Measurements from ENCODE around the gene CDON. TPM values are rescaled to one million over a fixed set of nuclear protein-coding genes. Genes with fewer than 3 reads are reported as not detected.

CDON gene
- total and polyA plus RNA-seq, 2 donors (not counting 3 experiments of a cell fraction or from before 2014, with no cell fraction given): 1.6 to 3.8 TPM

DNA sequence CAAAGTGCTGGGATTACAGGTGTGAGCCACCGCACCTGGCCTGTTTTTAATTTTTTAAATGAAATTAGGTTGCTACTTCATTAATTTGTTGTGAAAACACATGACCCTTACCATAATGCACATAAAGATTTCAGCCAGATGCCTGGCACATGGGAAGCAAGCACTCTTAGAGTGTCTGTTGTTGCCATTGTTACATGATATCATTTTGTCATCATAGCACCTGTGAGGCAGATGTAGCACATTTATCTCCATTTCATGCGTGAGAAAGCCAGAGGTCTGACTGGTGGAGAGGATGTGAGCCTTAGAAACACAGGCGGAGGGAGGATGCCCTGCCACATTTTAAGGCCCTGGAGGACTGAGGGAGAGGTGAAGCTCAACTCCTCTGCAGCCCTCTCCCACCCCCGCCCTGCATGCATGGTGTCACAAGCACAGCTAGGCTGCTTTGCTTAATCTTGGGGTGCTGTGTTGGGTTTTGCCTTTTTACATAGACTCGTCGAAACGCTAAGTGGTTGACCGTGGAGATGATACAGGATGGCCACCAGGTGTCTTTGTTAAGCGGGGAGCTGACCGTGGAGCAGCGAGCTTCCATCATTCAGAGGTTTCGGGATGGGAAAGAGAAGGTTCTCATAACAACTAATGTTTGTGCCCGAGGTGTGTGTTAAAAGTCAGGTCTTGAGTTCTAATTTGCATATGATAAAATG is 144.4 kb downstream of the CDON start:
- intact Hi-C loops (cut with micrococcal nuclease): no loop called here
- no peak for TF ChIP-seq JUN (IDR thresholded peaks at IDR 0.05; ENCODE audit: borderline replicate concordance, insufficient read depth, insufficient read length, low read depth)
- no peak for TF ChIP-seq EZH2 (IDR thresholded peaks at IDR 0.05; ENCODE audit: borderline replicate concordance, low read depth, low read length, severe bottlenecking)
- Histone ChIP-seq H3K9ac (replicated peaks; ENCODE audit: extremely low read depth, insufficient read depth, low read length) (no peak overlapping the region), H3K27ac (ENCODE audit: insufficient read depth, low read depth, low read length) (no peak overlapping the region), H4K20me1 (replicated peaks; ENCODE audit: control insufficient read depth, extremely low read depth, insufficient read depth, low read length) (no peaks in the 10 kb centered on the region), H2AFZ (ENCODE audit: low read depth, low read length) (no peak overlapping the region), H3K27me3 (ENCODE audit: control insufficient read depth in 2 of 2, insufficient read depth in 2 of 2, low read length in 2 of 2) (peaks cover 0 to 8% of the 10 kb centered on the region in 2 experiments), H3K79me2 (ENCODE audit: control insufficient read depth, insufficient read depth, low read length) (no peaks in the 10 kb centered on the region), H3K4me3 (replicated peaks in 1 of 3; ENCODE audit: insufficient read depth in 1 of 3, low read depth in 1 of 3, low read length in 3 of 3) (no peak overlapping the region), H3K4me2 (ENCODE audit: insufficient read depth, low read length) (no peak overlapping the region), H3K9me3 (replicated peaks; ENCODE audit: control insufficient read depth, insufficient read depth, low read length) (no peaks in the 10 kb centered on the region), H3K9me1 (replicated peaks; ENCODE audit: control insufficient read depth, extremely low read depth, insufficient read depth, low read length) (no peaks in the 10 kb centered on the region), H3K4me1 (ENCODE audit: control insufficient read depth, extremely low read depth, insufficient read depth, low read length) (no peaks in the 10 kb centered on the region), H3K36me3 (ENCODE audit: control insufficient read depth in 2 of 2, extremely low read depth in 1 of 2, insufficient read depth in 2 of 2, low read length in 2 of 2) (no peaks in the 10 kb centered on the region)
- ChIA-PET POLR2A (no interaction called here), CTCF (interaction anchor here (0.7 to 3.1 kb wide), 5 partner anchors 11 to 647 kb away, joined by 3 to 8 read pairs (median 3); no protein-coding TSS in a partner anchor)
- BruUV-seq (replicated peaks): no TSS peak
- dilution Hi-C loops (cut with MboI; ENCODE audit: extremely low pct_ligation_motif_present, low sequenced_read_pairs): no loop called here
- DNase-seq (ENCODE audit: low read depth, low spot score): no peak
- FAIRE-seq: no peak

DNA sequence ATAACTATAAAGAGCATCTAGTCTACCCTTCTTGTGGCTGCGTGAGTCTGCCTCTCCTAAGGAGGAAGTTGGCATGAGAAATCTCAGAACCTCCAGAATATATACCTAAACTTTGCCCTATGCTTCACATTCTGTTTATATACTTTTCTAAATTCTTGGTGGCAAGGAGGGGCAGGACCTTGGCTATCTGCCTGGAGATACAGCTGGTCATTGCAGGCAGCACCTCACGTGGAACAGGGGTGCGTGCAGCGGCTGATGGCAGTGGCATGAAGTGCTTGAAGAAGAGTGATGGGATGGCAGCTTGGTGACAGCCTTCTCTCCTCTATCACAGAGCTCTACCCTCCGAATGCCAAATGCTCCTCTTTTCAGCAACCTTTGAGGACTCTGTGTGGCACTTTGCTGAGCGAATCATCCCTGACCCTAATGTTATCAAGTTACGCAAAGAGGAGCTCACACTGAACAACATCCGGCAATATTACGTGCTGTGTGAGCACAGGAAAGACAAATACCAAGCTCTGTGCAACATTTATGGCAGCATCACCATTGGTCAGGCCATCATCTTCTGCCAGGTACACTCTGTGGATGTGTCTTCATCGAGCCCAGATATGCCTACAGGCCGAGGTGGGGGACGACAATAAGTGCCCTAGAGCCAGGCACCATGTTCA is 145.9 kb downstream of the CDON start:
- no TSS peak for BruUV-seq (replicated peaks)
- H3K9me1 ChIP-seq (replicated peaks; ENCODE audit: control insufficient read depth, extremely low read depth, insufficient read depth, low read length): no peaks in the 10 kb centered on the region
- H3K27me3 ChIP-seq (ENCODE audit: control insufficient read depth in 2 of 2, insufficient read depth in 2 of 2, low read length in 2 of 2): peaks cover 0 to 7% of the 10 kb centered on the region in 2 experiments
- H3K79me2 ChIP-seq (ENCODE audit: control insufficient read depth, insufficient read depth, low read length): no peaks in the 10 kb centered on the region
- DNase-seq (ENCODE audit: low read depth, low spot score) (no peak), FAIRE-seq (no peak)
- H3K4me2 ChIP-seq (ENCODE audit: insufficient read depth, low read length): no peak overlapping the region
- no peak overlapping the region for H3K27ac ChIP-seq (ENCODE audit: insufficient read depth, low read depth, low read length)
- POLR2A ChIA-PET: no interaction called here
- H3K9ac ChIP-seq (replicated peaks; ENCODE audit: extremely low read depth, insufficient read depth, low read length): no peak overlapping the region
- no peaks in the 10 kb centered on the region for H3K9me3 ChIP-seq (replicated peaks; ENCODE audit: control insufficient read depth, insufficient read depth, low read length)
- H3K36me3 ChIP-seq (ENCODE audit: control insufficient read depth in 2 of 2, extremely low read depth in 1 of 2, insufficient read depth in 2 of 2, low read length in 2 of 2): no peaks in the 10 kb centered on the region
- intact Hi-C loops (cut with micrococcal nuclease): no loop called here
- H4K20me1 ChIP-seq (replicated peaks; ENCODE audit: control insufficient read depth, extremely low read depth, insufficient read depth, low read length): no peaks in the 10 kb centered on the region
- dilution Hi-C loops (cut with MboI; ENCODE audit: extremely low pct_ligation_motif_present, low sequenced_read_pairs): no loop called here
- no peak overlapping the region for H3K4me3 ChIP-seq (replicated peaks in 1 of 3; ENCODE audit: insufficient read depth in 1 of 3, low read depth in 1 of 3, low read length in 3 of 3)
- H3K4me1 ChIP-seq (ENCODE audit: control insufficient read depth, extremely low read depth, insufficient read depth, low read length): no peaks in the 10 kb centered on the region
- no peak overlapping the region for H2AFZ ChIP-seq (ENCODE audit: low read depth, low read length)
- CTCF ChIA-PET: interaction anchor here (0.9 to 3.1 kb wide), 3 partner anchors 10 to 281 kb away, joined by 3 to 8 read pairs (median 6); no protein-coding TSS in a partner anchor
- TF ChIP-seq GATA2 (IDR thresholded peaks at IDR 0.05; ENCODE audit: insufficient read depth, insufficient read length, low read depth, low read length) (no peak), FOS (IDR thresholded peaks at IDR 0.05; ENCODE audit: borderline replicate concordance, insufficient read depth, low read length) (no peak), JUN (IDR thresholded peaks at IDR 0.05; ENCODE audit: borderline replicate concordance, insufficient read depth, insufficient read length, low read depth) (no peak), MYC (IDR thresholded peaks at IDR 0.05; ENCODE audit: low read depth, low read length) (no peak), EZH2 (IDR thresholded peaks at IDR 0.05; ENCODE audit: borderline replicate concordance, low read depth, low read length, severe bottlenecking) (no peak), POLR2AphosphoS5 (IDR thresholded peaks at IDR 0.05; ENCODE audit: insufficient read depth, low read depth, low read length) (no peak), POLR2A (IDR thresholded peaks at IDR 0.05; ENCODE audit: low read depth, low read length) (no peak)
- TF ChIP-seq, protein P1, sequence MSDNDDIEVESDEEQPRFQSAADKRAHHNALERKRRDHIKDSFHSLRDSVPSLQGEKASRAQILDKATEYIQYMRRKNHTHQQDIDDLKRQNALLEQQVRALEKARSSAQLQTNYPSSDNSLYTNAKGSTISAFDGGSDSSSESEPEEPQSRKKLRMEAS (IDR thresholded peaks at IDR 0.05; ENCODE audit: insufficient read depth, insufficient read length): no peak
- TF ChIP-seq, protein P2, sequence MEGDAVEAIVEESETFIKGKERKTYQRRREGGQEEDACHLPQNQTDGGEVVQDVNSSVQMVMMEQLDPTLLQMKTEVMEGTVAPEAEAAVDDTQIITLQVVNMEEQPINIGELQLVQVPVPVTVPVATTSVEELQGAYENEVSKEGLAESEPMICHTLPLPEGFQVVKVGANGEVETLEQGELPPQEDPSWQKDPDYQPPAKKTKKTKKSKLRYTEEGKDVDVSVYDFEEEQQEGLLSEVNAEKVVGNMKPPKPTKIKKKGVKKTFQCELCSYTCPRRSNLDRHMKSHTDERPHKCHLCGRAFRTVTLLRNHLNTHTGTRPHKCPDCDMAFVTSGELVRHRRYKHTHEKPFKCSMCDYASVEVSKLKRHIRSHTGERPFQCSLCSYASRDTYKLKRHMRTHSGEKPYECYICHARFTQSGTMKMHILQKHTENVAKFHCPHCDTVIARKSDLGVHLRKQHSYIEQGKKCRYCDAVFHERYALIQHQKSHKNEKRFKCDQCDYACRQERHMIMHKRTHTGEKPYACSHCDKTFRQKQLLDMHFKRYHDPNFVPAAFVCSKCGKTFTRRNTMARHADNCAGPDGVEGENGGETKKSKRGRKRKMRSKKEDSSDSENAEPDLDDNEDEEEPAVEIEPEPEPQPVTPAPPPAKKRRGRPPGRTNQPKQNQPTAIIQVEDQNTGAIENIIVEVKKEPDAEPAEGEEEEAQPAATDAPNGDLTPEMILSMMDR (IDR thresholded peaks at IDR 0.05; ENCODE audit: extremely low read depth in 1 of 2, insufficient read depth in 1 of 2, low read depth in 1 of 2, low read length in 2 of 2): no peak
